ENCODE data around the gene TMEM123. TPM values are rescaled to one million over a fixed set of nuclear protein-coding genes. Genes with fewer than 3 reads are reported as not detected.

Gene TMEM123
- total RNA-seq, 6 experiments from 2014 or later, result 128 to 197 (median 161) TPM

DNA sequence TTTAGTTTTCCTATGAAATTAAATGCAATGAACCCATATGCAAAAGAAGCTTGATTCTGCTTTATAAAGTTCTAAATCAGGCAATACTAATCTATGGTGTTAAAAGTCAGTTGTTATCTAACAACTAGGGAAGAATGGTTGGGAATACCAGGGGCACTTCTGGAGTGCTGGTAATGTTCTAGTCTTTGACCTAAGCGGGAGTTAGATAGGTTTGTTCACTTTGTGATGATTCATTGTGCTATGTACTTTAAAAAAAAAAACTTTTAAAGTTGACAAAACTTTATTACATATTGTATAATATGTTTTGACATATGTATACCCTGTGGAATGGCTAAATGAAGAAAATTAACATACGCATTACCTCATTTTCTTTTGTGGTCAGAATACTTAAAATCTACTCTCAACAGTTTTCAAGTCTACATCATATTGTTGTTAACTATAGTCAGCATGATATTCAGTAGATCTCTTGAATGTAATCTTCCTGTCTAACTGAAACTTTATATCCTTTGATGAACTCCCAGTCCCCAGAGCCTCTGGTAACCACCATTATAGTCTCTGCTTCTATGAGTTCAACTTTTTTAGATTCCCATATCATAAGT, 66.3 kb downstream of the TMEM123 start:
- no peak for DNase-seq
- H3K36me3 Mint-ChIP-seq (ENCODE audit: low read depth), result peaks cover 51% of the 10 kb centered on the region
- no peaks in the 10 kb centered on the region for H3K9me3 Mint-ChIP-seq
- peaks cover 2% of the 10 kb centered on the region for H3K27me3 Mint-ChIP-seq (ENCODE audit: insufficient read depth)
- H3K27ac Mint-ChIP-seq, result no peak overlapping the region
- TF ChIP-seq, protein P1, sequence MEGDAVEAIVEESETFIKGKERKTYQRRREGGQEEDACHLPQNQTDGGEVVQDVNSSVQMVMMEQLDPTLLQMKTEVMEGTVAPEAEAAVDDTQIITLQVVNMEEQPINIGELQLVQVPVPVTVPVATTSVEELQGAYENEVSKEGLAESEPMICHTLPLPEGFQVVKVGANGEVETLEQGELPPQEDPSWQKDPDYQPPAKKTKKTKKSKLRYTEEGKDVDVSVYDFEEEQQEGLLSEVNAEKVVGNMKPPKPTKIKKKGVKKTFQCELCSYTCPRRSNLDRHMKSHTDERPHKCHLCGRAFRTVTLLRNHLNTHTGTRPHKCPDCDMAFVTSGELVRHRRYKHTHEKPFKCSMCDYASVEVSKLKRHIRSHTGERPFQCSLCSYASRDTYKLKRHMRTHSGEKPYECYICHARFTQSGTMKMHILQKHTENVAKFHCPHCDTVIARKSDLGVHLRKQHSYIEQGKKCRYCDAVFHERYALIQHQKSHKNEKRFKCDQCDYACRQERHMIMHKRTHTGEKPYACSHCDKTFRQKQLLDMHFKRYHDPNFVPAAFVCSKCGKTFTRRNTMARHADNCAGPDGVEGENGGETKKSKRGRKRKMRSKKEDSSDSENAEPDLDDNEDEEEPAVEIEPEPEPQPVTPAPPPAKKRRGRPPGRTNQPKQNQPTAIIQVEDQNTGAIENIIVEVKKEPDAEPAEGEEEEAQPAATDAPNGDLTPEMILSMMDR (IDR thresholded peaks at IDR 0.05), result no peak
- H3K4me3 Mint-ChIP-seq, result no peak overlapping the region
- H3K4me1 Mint-ChIP-seq (ENCODE audit: low read depth), result peaks cover 23% of the 10 kb centered on the region

GRCh38 chr11:102385085-102386007, 67.2 kb downstream of the TMEM123 start:
- Mint-ChIP-seq H3K4me1 (ENCODE audit: low read depth) (peaks cover 23% of the 10 kb centered on the region), H3K27ac (peak overlapping the region; percentile 30), H3K36me3 (ENCODE audit: low read depth) (peaks cover 60% of the 10 kb centered on the region), H3K27me3 (ENCODE audit: insufficient read depth) (peaks cover 2% of the 10 kb centered on the region), H3K9me3 (no peaks in the 10 kb centered on the region), H3K4me3 (no peak overlapping the region)
- TF ChIP-seq, protein P1 (IDR thresholded peaks at IDR 0.05), result no peak
- no peak for DNase-seq

DNA sequence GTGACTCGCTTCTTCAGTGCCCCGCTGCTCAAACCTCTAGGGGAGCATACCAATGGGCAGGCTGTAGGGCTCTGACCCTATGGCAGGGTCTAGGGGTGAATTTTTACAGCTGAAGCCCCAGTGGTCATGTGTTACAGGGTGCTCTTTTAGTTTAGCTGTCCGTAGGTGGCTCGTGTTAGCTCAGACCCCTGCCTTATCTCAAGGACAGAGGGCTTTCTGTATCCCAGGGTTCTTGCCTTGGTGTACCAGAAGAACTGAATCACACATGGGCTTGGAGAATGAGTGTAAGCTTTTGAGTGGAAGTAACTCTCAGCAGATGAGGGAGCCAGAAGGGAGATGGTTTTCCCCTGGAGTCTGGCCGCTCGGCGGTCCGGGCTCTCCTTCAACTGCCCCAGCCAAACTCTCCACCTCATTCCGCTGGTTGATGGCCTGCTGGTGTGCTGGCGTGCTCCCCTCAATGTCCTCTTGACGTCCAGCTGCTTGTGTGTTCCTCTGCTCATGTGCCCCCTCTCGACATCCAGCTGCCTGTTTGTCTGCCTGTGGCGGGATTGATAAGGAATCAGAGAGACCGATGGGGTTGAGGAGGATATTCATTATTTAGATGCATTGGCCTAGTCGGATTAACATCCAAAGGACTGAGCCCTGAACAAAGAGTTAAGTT, 68.0 kb downstream of the TMEM123 start:
- peaks cover under 1% of the 10 kb centered on the region for H3K27me3 Mint-ChIP-seq (ENCODE audit: insufficient read depth)
- TF ChIP-seq, protein P1 (IDR thresholded peaks at IDR 0.05), result no peak
- no peak overlapping the region; the same call in 1 of the 2 replicates for H3K27ac Mint-ChIP-seq
- peaks cover 23% of the 10 kb centered on the region for H3K4me1 Mint-ChIP-seq (ENCODE audit: low read depth)
- DNase-seq, result no peak
- peaks cover 65% of the 10 kb centered on the region for H3K36me3 Mint-ChIP-seq (ENCODE audit: low read depth)
- H3K9me3 Mint-ChIP-seq, result no peaks in the 10 kb centered on the region
- H3K4me3 Mint-ChIP-seq, result no peak overlapping the region

DNA sequence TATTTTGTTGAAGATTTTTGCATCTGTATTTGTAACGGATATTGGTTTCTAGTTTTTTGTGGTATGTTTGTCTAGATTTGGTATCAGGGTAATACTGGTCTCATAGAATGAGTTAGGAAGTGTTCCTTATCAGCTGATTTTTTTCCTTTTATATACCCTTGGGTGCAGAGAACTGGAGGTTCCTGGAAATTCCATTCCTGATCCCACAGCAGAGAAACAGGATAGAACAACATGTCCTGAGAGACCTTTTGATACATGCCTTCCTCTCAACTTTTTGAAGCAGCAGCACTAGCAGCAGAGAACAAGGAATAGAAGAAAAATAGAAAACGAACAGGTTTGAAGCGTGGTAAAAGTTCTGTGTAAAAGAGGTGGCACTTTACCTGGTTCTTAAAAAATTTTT, 68.7 kb downstream of the TMEM123 start:
- Mint-ChIP-seq H3K9me3 (no peaks in the 10 kb centered on the region), H3K36me3 (ENCODE audit: low read depth) (peaks cover 63% of the 10 kb centered on the region), H3K4me3 (no peak overlapping the region), H3K27me3 (ENCODE audit: insufficient read depth) (no peaks in the 10 kb centered on the region), H3K27ac (no peak overlapping the region), H3K4me1 (ENCODE audit: low read depth) (peaks cover 23% of the 10 kb centered on the region)
- TF ChIP-seq, protein P1 (IDR thresholded peaks at IDR 0.05), result no peak
- no peak for DNase-seq

DNA sequence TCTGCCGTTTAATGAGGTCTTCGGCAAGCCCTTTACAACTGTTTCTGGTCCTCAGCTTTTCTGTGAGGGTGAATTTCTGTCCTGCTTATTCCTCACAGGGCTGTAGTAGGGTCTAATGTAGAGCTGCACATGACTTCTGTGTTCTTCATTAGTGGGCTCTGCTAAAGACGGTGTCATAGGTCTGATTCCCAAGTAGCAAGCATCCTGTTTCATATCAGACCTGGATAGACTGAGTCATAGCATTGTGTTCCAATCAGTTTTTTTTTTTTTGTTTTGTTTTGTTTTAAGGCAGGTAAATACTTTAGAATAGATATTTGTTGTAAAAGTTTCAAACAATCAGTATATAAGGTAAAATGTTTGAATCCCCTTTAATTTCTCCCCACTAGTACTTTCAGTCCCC, 70.2 kb downstream of the TMEM123 start:
- TF ChIP-seq, protein P1 (IDR thresholded peaks at IDR 0.05), result no peak
- Mint-ChIP-seq H3K27ac (peak overlapping the region; percentile 14; the same call in 1 of the 2 replicates), H3K27me3 (ENCODE audit: insufficient read depth) (no peaks in the 10 kb centered on the region), H3K4me3 (no peak overlapping the region), H3K36me3 (ENCODE audit: low read depth) (peaks cover 63% of the 10 kb centered on the region), H3K4me1 (ENCODE audit: low read depth) (peaks cover 23% of the 10 kb centered on the region), H3K9me3 (no peaks in the 10 kb centered on the region)
- DNase-seq, result no peak
